HEK293T (cell line): Measurements from ENCODE around the gene KRT75.

Experiments used
- ARNT ChIP-seq: fragments of 450-650 bp; IDR thresholded peaks from 2 replicates; pipeline ENCODE4 v1.6.1; 2017; ENCODE audit warnings: mild to moderate bottlenecking
- BHLHE40 ChIP-seq: fragments of 450-650 bp; IDR thresholded peaks from 2 replicates; pipeline ENCODE4 v1.6.1; 2016; ENCODE audit warnings: mild to moderate bottlenecking, moderate library complexity, borderline replicate concordance
- ELF4 ChIP-seq: fragments of 450-650 bp; IDR thresholded peaks from 2 replicates; pipeline ENCODE4 v1.6.1; 2017; ENCODE audit warnings: antibody characterized with exemption
- FOXA1 ChIP-seq: fragments of 450-650 bp; IDR thresholded peaks from 2 replicates; pipeline ENCODE4 v1.6.1; 2016; ENCODE audit warnings: mild to moderate bottlenecking
- FOXM1 ChIP-seq: fragments of 450-650 bp; IDR thresholded peaks from 2 replicates; pipeline ENCODE4 v1.6.1; 2017; ENCODE audit warnings: mild to moderate bottlenecking, borderline replicate concordance
- HDGF ChIP-seq: fragments of 450-650 bp; IDR thresholded peaks from 2 replicates; pipeline ENCODE4 v1.6.1; 2017; ENCODE audit warnings: antibody characterized with exemption, borderline replicate concordance
- L3MBTL2 ChIP-seq: fragments of 450-650 bp; conservative IDR thresholded peaks from 2 replicates; pipeline ENCODE4 v1.6.1; 2016; ENCODE audit warnings: mild to moderate bottlenecking
- LEF1 ChIP-seq: fragments of 450-650 bp; IDR thresholded peaks from 2 replicates; pipeline ENCODE4 v1.6.1; 2017; ENCODE audit warnings: mild to moderate bottlenecking, borderline replicate concordance
- NFRKB ChIP-seq: fragments of 450-650 bp; IDR thresholded peaks from 2 replicates; pipeline ENCODE4 v1.6.1; 2016; ENCODE audit warnings: mild to moderate bottlenecking, moderate library complexity
- SP1 ChIP-seq: fragments of 450-650 bp; IDR thresholded peaks from 2 replicates; pipeline ENCODE4 v1.6.1; 2017
- SUZ12 ChIP-seq: fragments of 450-650 bp; IDR thresholded peaks from 2 replicates; pipeline ENCODE4 v1.6.1; 2016; ENCODE audit warnings: mild to moderate bottlenecking
- TARDBP ChIP-seq: fragments of 450-650 bp; IDR thresholded peaks from 2 replicates; pipeline ENCODE4 v1.6.1; 2016
- TF ChIP-seq, protein P1 (sequence below): fragments of 450-650 bp; IDR thresholded peaks from 2 replicates; pipeline ENCODE4 v1.6.1; 2016

DNA sequence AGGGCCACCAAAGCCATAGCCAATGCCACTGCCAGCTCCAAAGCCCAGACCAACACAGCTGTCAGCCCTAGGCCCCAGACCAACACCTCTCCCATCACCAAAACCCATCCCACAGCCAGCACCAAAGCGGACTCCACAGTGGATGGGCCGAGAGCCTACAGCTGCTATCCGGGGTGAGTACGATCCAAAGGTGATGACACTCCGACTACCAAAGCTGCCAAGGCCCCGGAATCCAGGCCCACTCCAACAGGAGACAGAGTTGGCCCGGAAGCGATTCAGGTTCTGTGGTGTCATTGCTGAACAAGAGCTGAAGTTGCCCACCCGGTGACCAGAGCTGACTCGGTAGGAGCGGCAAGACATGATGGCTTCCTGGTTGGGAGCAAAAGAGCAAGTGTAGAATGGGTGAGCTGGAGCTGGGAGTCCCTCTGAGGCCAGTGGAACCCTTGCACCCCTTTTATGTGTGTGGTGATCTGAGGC lies 48.9 kb downstream of the KRT75 start, which contains the start of gene KRT84:
- no peak for TF ChIP-seq SUZ12
- no peak for TF ChIP-seq BHLHE40
- TF ChIP-seq HDGF = no peak
- no peak for TF ChIP-seq TARDBP
- no peak for TF ChIP-seq ARNT
- TF ChIP-seq SP1 = no peak
- no peak for TF ChIP-seq ELF4
- no peak for TF ChIP-seq L3MBTL2
- no peak for TF ChIP-seq FOXM1
- TF ChIP-seq, protein P1, sequence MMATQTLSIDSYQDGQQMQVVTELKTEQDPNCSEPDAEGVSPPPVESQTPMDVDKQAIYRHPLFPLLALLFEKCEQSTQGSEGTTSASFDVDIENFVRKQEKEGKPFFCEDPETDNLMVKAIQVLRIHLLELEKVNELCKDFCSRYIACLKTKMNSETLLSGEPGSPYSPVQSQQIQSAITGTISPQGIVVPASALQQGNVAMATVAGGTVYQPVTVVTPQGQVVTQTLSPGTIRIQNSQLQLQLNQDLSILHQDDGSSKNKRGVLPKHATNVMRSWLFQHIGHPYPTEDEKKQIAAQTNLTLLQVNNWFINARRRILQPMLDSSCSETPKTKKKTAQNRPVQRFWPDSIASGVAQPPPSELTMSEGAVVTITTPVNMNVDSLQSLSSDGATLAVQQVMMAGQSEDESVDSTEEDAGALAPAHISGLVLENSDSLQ = no peak
- no peak for TF ChIP-seq LEF1
- TF ChIP-seq FOXA1 = no peak
- TF ChIP-seq NFRKB = no peak
